ENCODE measurements around the gene BRI3BP. TPM values are rescaled to one million over a fixed set of nuclear protein-coding genes. Genes with fewer than 3 reads are reported as not detected.

BRI3BP gene
- total RNA-seq, 2 experiments from 2014 or later = 24.1 to 24.9 TPM

DNA sequence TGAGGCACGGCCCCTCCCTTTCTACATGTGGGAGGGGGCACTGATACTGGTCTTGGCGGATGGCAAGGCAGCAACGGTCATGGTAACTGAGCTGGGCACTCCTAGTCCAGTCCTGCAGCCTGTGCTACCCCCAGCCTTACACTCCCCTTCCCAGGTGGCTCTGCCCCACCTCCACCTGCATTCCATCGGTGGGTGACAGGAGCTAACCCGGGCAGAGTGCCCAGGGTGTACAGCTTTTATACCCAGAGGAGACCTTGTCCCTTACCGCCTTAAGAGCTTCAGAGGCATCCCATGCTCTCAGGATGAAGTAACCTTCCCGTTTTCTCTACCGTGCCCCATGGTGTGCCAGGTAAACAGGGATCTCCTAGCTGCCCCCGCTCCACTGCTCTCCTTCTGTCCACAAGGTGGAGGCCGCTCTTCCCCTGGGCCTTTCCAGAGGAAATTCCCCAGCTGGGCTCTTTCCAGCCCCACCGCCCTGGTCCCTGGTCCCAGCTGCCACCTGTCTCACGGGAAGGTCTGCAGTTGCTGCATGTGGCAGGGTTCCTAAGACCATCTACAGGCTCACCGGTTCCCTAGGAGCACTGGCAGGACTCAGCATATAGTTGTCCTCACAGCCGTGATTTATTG is 20.5 kb downstream of the BRI3BP start:
- Mint-ChIP-seq H3K9me3 (no peaks in the 10 kb centered on the region), H3K4me1 (ENCODE audit: low read depth) (no peaks in the 10 kb centered on the region), H3K27me3 (no peaks in the 10 kb centered on the region), H3K27ac (no peak overlapping the region), H3K4me3 (no peak overlapping the region), H3K36me3 (peaks cover 25% of the 10 kb centered on the region)
- ChIA-PET CTCF (no interaction called here), POLR2A (no interaction called here)
- intact Hi-C loops (cut with micrococcal nuclease) = no loop called here
- DNase-seq = no peak

DNA sequence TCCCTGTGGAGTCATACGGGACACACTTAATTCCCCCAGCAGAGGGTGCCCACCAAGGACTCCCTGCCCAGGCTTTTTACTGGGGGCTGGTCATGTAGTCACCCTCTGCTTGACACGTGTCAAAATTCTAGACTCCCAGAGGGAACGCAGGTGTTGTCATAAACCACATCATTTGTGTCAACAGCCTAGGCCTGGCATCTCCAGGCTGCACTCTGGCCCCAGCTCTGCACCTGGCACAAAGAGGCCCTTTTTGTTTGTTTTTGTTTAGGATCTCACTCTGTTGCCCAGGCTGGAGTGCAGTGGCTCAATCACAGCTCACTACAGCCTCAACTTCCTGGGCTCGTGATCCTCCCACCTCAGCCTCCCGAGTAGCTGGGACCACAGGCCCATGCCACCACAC is 21.1 kb downstream of the BRI3BP start:
- Mint-ChIP-seq H3K27ac (no peak overlapping the region), H3K4me1 (ENCODE audit: low read depth) (no peaks in the 10 kb centered on the region), H3K4me3 (no peak overlapping the region), H3K36me3 (peaks cover 29% of the 10 kb centered on the region), H3K9me3 (no peaks in the 10 kb centered on the region), H3K27me3 (no peaks in the 10 kb centered on the region)
- CTCF ChIA-PET = no interaction called here
- intact Hi-C loops (cut with micrococcal nuclease) = no loop called here
- DNase-seq = no peak
- POLR2A ChIA-PET = no interaction called here

GRCh38 chr12:125015680-125016310 is 22.4 kb downstream of the BRI3BP start:
- intact Hi-C loops (cut with micrococcal nuclease) = no loop called here
- peaks cover 29% of the 10 kb centered on the region for H3K36me3 Mint-ChIP-seq
- H3K4me3 Mint-ChIP-seq = no peak overlapping the region
- no peak overlapping the region for H3K27ac Mint-ChIP-seq
- no peaks in the 10 kb centered on the region for H3K9me3 Mint-ChIP-seq
- H3K4me1 Mint-ChIP-seq (ENCODE audit: low read depth) = no peaks in the 10 kb centered on the region
- no peak for DNase-seq
- POLR2A ChIA-PET = interaction anchor here (0.9 kb wide), 1 partner anchor 76 kb away, joined by 3 read pairs; no protein-coding TSS in a partner anchor
- CTCF ChIA-PET = no interaction called here
- no peaks in the 10 kb centered on the region for H3K27me3 Mint-ChIP-seq

DNA sequence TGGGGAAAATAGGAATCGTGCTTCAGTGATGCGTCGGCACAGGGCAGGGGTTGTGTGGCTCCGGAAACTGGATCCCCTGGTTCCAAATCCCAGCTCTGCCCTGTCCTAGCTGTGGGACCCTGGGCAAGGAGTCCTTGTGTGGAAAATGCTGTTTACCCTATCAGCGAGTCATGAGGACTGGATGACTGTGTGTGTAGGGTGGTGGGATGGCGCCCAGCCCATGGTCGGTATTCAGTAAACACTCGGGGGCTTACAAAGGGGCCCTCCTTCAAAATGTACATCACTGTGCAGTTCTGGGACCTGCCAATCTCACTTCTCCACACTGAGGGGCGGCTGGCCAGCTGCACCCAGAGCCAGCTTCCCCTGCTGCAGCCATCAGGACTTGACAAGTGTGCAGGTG is 24.4 kb downstream of the BRI3BP start:
- POLR2A ChIA-PET = no interaction called here
- intact Hi-C loops (cut with micrococcal nuclease) = no loop called here
- H3K4me3 Mint-ChIP-seq = no peak overlapping the region
- peaks cover 28% of the 10 kb centered on the region for H3K36me3 Mint-ChIP-seq
- H3K9me3 Mint-ChIP-seq = no peaks in the 10 kb centered on the region
- no peaks in the 10 kb centered on the region for H3K4me1 Mint-ChIP-seq (ENCODE audit: low read depth)
- no peak for DNase-seq
- H3K27me3 Mint-ChIP-seq = no peaks in the 10 kb centered on the region
- CTCF ChIA-PET = no interaction called here
- H3K27ac Mint-ChIP-seq = no peak overlapping the region

GRCh38 chr12:125018356-125018755 is 24.9 kb downstream of the BRI3BP start:
- intact Hi-C loops (cut with micrococcal nuclease) = no loop called here
- Mint-ChIP-seq H3K4me3 (no peak overlapping the region), H3K27me3 (no peaks in the 10 kb centered on the region), H3K9me3 (no peaks in the 10 kb centered on the region), H3K27ac (no peak overlapping the region), H3K36me3 (peaks cover 28% of the 10 kb centered on the region), H3K4me1 (ENCODE audit: low read depth) (no peaks in the 10 kb centered on the region)
- CTCF ChIA-PET = no interaction called here
- no peak for DNase-seq
- POLR2A ChIA-PET = no interaction called here

- H3K9me3 Mint-ChIP-seq = no peaks in the 10 kb centered on the region
- no peak overlapping the region for H3K27ac Mint-ChIP-seq
- peaks cover 24% of the 10 kb centered on the region for H3K36me3 Mint-ChIP-seq
Observed at GRCh38 chr12:125021096-125021495, 27.7 kb downstream of the BRI3BP start.

DNA sequence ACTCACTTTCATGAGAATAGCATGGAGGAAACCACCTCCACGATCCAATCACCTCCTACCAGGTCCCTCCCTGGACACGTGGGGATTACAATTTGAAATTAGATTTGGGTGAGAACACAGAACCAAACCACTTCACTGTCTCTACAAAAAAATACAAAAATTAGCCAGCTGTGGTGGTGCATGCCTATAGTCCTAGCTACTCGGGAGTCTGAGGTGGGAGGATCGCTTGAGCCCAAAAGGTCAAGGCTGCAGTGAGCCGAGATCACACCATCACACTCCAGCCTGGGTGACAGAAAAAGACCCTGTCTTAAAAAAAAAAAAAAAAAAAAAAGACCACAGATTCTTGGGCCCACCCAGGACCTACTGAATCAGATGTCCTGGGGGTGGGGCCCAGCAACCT is 28.3 kb downstream of the BRI3BP start:
- Mint-ChIP-seq H3K27ac (no peak overlapping the region), H3K9me3 (no peaks in the 10 kb centered on the region), H3K36me3 (peaks cover 23% of the 10 kb centered on the region), H3K4me3 (no peak overlapping the region), H3K27me3 (no peaks in the 10 kb centered on the region), H3K4me1 (ENCODE audit: low read depth) (no peaks in the 10 kb centered on the region)
- DNase-seq = no peak
- CTCF ChIA-PET = no interaction called here
- POLR2A ChIA-PET = no interaction called here
- intact Hi-C loops (cut with micrococcal nuclease) = no loop called here

More at GRCh38 chr12:125021096-125021495, 27.7 kb downstream of the BRI3BP start:
- CTCF ChIA-PET = no interaction called here
- no peaks in the 10 kb centered on the region for H3K4me1 Mint-ChIP-seq (ENCODE audit: low read depth)
- no peak overlapping the region for H3K4me3 Mint-ChIP-seq
- POLR2A ChIA-PET = no interaction called here
- no peaks in the 10 kb centered on the region for H3K27me3 Mint-ChIP-seq
- no peak for DNase-seq
- intact Hi-C loops (cut with micrococcal nuclease) = no loop called here

GRCh38 chr12:125023065-125023464 is 29.6 kb downstream of the BRI3BP start:
- Mint-ChIP-seq H3K9me3 (no peaks in the 10 kb centered on the region), H3K4me3 (no peak overlapping the region), H3K36me3 (peaks cover 23% of the 10 kb centered on the region), H3K27me3 (no peaks in the 10 kb centered on the region), H3K27ac (no peak overlapping the region), H3K4me1 (ENCODE audit: low read depth) (no peaks in the 10 kb centered on the region)
- ChIA-PET POLR2A (no interaction called here), CTCF (no interaction called here)
- no peak for DNase-seq
- intact Hi-C loops (cut with micrococcal nuclease) = no loop called here

DNA sequence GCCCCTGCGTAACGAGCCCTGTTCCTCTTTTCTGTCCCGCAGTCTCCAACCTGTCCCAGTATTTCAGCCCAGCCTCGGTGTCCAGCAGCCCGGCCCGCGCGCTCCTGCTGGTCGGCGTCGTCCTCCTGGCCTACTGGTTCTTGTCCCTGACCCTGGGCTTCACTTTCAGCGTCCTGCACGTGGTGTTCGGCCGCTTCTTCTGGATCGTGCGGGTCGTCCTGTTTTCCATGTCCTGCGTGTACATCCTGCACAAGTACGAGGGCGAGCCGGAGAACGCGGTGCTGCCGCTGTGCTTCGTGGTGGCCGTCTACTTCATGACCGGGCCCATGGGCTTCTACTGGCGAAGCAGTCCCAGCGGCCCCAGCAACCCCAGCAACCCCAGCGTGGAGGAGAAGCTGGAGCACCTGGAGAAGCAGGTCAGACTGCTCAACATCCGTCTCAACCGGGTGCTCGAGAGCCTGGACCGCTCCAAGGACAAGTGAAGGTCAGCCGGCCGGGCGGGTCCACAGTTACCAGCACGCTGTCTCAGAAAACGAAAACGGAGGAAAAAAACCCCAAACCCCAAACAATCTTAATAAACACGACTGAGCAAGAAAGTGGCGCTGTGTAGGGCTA is 31.6 kb downstream of the BRI3BP start:
- H3K4me3 Mint-ChIP-seq = no peak overlapping the region
- no peak for DNase-seq
- H3K27me3 Mint-ChIP-seq = no peaks in the 10 kb centered on the region
- no peaks in the 10 kb centered on the region for H3K4me1 Mint-ChIP-seq (ENCODE audit: low read depth)
- H3K27ac Mint-ChIP-seq = no peak overlapping the region
- intact Hi-C loops (cut with micrococcal nuclease) = no loop called here
- H3K36me3 Mint-ChIP-seq = peaks cover 19% of the 10 kb centered on the region
- H3K9me3 Mint-ChIP-seq = no peaks in the 10 kb centered on the region
- ChIA-PET CTCF (no interaction called here), POLR2A (no interaction called here)

- intact Hi-C loops (cut with micrococcal nuclease) = no loop called here
- no peak for DNase-seq
- H3K4me3 Mint-ChIP-seq = no peak overlapping the region
- H3K9me3 Mint-ChIP-seq = no peaks in the 10 kb centered on the region
- H3K27ac Mint-ChIP-seq = no peak overlapping the region
- H3K27me3 Mint-ChIP-seq = no peaks in the 10 kb centered on the region
- no peaks in the 10 kb centered on the region for H3K4me1 Mint-ChIP-seq (ENCODE audit: low read depth)
- ChIA-PET CTCF (no interaction called here), POLR2A (no interaction called here)
- peaks cover 19% of the 10 kb centered on the region for H3K36me3 Mint-ChIP-seq
Observed at GRCh38 chr12:125025606-125026235, 32.3 kb downstream of the BRI3BP start.

DNA sequence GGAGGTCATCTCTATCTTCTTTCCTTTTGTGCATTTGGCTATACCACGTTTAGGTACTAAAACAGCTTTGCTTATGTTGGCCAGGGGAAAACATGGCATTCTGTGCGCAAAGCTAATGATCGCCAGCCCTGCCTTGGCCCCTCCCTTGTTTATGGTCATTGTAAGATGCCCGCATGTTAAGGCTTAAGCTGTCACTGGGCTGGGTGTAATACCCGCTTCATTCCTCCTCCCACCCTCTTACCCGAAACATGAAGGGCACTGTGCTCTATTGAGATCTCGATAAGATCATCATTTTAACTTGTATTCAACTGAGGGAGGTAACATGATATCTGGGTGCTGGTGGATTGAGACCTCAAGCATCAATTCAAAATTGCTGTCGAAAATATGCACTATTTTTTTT is 34.7 kb downstream of the BRI3BP start:
- Mint-ChIP-seq H3K4me1 (ENCODE audit: low read depth) (no peaks in the 10 kb centered on the region), H3K4me3 (no peak overlapping the region), H3K36me3 (peaks cover 12% of the 10 kb centered on the region), H3K9me3 (no peaks in the 10 kb centered on the region), H3K27ac (no peak overlapping the region), H3K27me3 (no peaks in the 10 kb centered on the region)
- DNase-seq = no peak
- ChIA-PET CTCF (no interaction called here), POLR2A (no interaction called here)
- intact Hi-C loops (cut with micrococcal nuclease) = no loop called here

GRCh38 chr12:125029761-125030358 is 36.4 kb downstream of the BRI3BP start:
- Mint-ChIP-seq H3K9me3 (peaks cover 2% of the 10 kb centered on the region), H3K27me3 (no peaks in the 10 kb centered on the region), H3K4me3 (no peak overlapping the region), H3K36me3 (peaks cover 6% of the 10 kb centered on the region), H3K27ac (no peak overlapping the region), H3K4me1 (ENCODE audit: low read depth) (no peaks in the 10 kb centered on the region)
- intact Hi-C loops (cut with micrococcal nuclease) = no loop called here
- ChIA-PET POLR2A (no interaction called here), CTCF (no interaction called here)
- DNase-seq = no peak
